ENCODE results near the gene PTPRCAP.
A peak's percentile ranks its signal among the peaks of the same experiment; 100 is the strongest.

The PTPRCAP gene

DNA sequence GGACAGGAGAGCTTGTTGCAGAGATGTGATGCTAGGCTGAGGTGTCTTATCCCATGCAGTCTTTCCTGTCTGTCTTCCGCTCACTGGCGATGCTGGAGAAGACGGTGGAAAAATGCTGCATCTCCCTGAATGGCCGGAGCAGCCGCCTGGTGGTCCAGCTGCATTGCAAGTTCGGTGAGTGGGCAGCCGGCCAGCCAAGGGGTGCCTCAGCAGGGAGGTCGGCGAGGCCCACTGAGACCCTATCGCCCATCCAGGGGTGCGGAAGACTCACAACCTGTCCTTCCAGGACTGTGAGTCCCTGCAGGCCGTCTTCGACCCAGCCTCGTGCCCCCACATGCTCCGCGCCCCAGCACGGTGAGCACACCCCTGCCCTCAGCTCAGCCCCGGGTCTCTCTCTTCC lies 44.0 kb downstream of the PTPRCAP start:
- DNase-seq = no peak

DNA sequence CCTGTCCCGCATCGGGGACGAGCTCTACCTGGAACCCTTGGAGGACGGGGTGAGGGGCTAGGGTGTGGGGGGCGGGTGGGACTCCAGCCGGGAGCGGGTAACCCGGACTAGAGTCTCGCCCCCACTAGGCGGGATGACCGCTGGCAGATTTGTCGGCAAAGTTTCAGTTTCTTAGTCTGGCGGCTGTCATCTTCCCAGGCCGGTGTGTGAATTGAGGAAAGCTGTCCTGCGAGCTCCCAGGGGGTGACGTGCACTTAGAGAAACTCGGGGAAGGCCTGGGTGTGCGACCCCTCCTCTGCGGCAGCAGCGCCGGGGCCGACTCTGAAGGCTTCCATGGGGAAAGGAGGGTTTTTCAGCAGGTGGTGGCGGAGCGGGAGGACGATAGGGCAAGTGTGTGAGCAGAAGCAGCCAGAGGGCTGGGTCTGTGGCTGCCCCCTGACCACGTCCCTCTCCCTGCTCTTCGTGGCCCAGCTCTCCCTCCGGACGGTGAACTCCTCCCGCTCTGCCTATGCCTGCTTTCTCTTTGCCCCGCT lies 45.2 kb downstream of the PTPRCAP start:
- DNase-seq = no peak

DNA sequence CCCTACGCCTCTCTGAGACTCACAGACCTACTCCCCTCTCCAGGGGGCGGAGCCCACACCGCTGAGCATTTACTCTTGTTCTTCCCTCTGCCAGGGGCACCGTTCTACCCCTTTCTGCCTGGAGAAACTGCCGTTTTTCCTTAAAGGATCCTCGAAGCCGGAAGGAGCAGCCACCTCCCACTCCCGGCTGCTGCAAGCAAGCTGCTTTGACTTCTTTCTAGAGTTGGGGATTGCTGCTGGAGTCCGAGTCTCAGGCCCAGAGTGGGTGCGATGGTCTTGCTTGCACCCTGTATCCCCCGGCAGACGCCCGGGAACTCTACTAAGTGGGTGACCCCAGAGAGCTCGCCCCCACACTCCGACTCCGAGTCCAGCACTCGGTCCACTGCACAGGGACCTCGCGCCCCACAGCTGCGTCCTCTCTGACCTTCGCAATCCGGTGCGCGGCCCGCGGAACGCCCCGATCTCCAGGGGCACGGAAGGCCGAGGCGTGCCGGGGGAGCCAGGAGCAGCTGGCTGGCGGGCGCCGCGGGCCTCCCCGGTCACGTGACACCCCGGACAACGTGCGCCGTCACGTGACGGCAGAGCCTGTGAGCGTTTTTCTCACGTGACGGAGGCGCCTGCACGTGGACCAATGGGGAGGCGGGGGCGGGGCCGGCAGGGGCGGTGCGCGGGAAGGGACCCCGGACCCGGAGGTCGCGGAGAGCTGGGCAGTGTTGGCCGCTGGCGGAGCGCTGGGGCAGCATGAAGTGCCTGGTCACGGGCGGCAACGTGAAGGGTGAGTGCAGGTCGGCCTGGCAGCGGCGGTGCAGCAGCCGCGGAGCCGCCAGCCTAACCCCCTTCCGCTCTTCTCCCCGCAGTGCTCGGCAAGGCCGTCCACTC lies 45.9 kb downstream of the PTPRCAP start, which contains the start of gene RAD9A:
Gene RAD9A (plus strand): TSS at position 683 of the 879 bp plus-strand sequence. CDS start 59 bp downstream, at position 742.
- DNase-seq = peak; percentile 89

DNA sequence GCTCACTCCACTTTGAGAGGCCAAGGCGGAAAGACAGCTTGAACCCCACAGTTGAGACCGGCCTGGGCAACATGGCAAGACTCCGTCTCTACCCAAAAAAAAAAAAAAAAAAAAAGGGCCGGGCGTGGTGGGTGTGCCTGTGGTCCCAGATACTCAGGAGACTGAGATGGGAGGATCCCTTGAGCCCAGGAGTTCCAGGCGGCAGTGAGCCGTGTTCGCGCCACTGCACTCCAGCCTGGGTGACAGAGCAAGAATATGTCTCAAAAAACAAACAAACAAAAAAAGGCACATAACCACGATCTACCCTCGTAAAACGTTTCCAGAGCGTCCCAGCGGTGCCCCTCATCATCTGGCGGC lies 46.6 kb downstream of the PTPRCAP start:
- DNase-seq = no peak

DNA sequence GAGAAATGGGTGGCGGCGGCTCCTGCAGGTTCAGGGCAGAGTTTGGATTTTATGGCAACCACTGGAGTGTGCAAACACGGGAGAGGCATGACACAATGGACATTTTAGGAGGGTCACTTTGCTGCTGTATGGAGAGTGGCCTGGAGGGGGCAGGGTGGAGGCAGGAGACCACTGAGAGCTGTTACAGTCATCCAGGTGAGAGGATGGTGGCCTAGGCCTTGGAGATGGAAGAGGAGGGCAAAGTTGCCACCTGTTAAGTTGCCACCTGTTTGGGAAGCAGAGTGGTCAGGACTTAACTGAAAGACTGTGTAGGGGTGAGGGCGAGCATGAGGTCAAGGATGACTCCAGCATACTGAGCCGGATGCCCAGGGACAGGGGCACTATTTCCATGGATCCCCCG lies 48.0 kb downstream of the PTPRCAP start:
- peak; percentile 59 for DNase-seq

DNA sequence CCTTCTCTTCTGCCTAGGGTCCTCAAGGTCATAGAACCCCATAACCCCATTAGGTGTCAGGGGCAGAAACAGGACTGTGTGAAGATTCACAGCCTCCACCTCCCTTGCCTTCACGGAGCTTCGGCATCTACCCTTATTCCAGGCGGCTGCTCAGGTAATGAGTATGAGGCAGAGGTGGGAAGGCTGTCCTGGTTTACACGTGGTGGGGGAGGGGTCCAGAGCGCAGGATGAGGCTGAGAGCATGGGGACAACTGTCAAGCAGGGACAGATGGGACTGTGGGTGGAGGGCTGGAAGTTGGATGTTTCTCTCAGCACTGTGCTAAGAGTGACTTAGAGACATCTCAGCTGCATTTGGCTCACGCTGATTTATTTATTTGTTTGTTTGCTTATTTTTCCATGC lies 50.0 kb downstream of the PTPRCAP start:
- no peak for DNase-seq

DNA sequence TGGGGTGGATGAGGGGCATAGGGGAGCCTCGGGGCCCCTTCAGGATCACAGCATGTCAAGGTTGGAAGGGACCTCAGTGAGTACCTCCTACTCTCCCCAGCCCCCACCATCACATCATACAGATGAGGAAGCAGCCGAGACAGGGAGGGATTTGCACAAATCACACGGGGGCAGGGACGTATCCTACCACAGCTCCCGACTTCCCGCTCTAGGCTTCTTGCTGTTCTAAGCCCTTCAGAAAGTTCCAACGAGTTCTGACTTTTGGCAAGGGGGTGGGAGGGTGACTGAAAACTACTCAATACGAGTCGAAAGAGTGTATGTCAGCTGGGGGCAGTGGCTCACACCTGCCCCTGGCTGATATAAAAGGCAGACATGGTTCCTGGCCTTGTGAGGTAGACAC lies 50.4 kb downstream of the PTPRCAP start:
- DNase-seq = no peak

Measured in activated CD4-positive, alpha-beta T cell treated with anti-CD3 and anti-CD28 coated beads, Interleukin-2, amount 50 U/mL, for 1 hour (primary cell).